K562 (cell line): Measurements from ENCODE around the gene NLK. TPM values are rescaled to one million over a fixed set of nuclear protein-coding genes. Genes with fewer than 3 reads are reported as not detected.
A peak's percentile ranks its signal among the peaks of the same experiment; 100 is the strongest.

Experiments used
- ATAC-seq: fragments of 200-7000 bp; cut with Tn5 transposase; 3 replicates; pipeline ENCODE4 v1.9.1; 2020; ENCODE audit warnings: moderate library complexity
- BruUV-seq: library from RNA; stranded (reverse); fragments of 400-500 nt; replicated peaks from 2 replicates; lab custom pipeline; 2021; lab: Mats Ljungman, UMichigan
- CTCF ChIA-PET: fragments of 300-600 bp; formaldehyde crosslinking; extraction: SDS; loops from one replicate; lab custom pipeline; 2021; ENCODE audit warnings: low intra/inter-chr PET ratio; lab: Yijun Ruan, JAX
- POLR2A ChIA-PET: fragments of 300-600, 350-650 bp; sonication (Branson Sonifier 250); formaldehyde crosslinking; extraction: SDS; loops from one replicate; lab custom pipeline; 2021; ENCODE audit warnings: antibody characterized with exemption, inconsistent platforms; lab: Yijun Ruan, JAX
- DNase-seq, 4 experiments: peaks; one replicate each; pipeline versions ENCODE4 v3.0.0 to v3.0.0-alpha.2; 2011 to 2018; ENCODE audit warnings: low spot score in 3 of 4, mixed read lengths in 3 of 4; ENCODE audit errors: extremely low read depth in 1 of 4
- FAIRE-seq: peaks from 2 replicates; lab custom pipeline; 2011; peaks lifted over from hg19 to GRCh38; lab: Jason Lieb, UNC
- H2AFZ ChIP-seq: 2 replicates; pipeline ENCODE4 v1.6.0; 2011; ENCODE audit warnings: low read depth, low read length, control low read depth, inconsistent platforms
- H3K27ac ChIP-seq: fragments of 200-600 bp; 3 replicates; pipeline ENCODE4 v1.8.0; 2011; ENCODE audit warnings: low read depth, mild to moderate bottlenecking, control low read depth, inconsistent platforms, low read length, moderate library complexity, mixed read lengths; ENCODE audit errors: extremely low read depth
- H3K27me3 ChIP-seq, 2 experiments: fragments of 300-600 bp in 1 of 2; 2 replicates in 1 of 2; 3 replicates in 1 of 2; pipeline versions ENCODE4 v1.6.0 to v1.8.0; 2011; ENCODE audit warnings: inconsistent platforms in 2 of 2, low read length in 2 of 2, mild to moderate bottlenecking in 1 of 2, mixed read lengths in 1 of 2, moderate library complexity in 1 of 2; ENCODE audit not compliant: control insufficient read depth in 2 of 2, insufficient read depth in 2 of 2
- H3K36me3 ChIP-seq: fragments of 300-600 bp; 3 replicates; pipeline ENCODE4 v1.8.0; 2011; ENCODE audit warnings: mild to moderate bottlenecking, low read length, inconsistent platforms; ENCODE audit not compliant: control insufficient read depth, insufficient read depth
- H3K4me1 ChIP-seq, 2 experiments: fragments of 200-600 bp in 1 of 2; replicated peaks in 1 of 2; 2 replicates in 1 of 2; 3 replicates in 1 of 2; pipeline versions ENCODE4 v1.5.1 to v1.8.0; 2011; ENCODE audit warnings: inconsistent platforms in 2 of 2, low read length in 2 of 2, mild to moderate bottlenecking in 1 of 2, mixed read lengths in 1 of 2, moderate library complexity in 1 of 2; ENCODE audit not compliant: control insufficient read depth in 2 of 2, insufficient read depth in 2 of 2
- H3K4me2 ChIP-seq: 2 replicates; pipeline ENCODE4 v1.6.1; 2011; ENCODE audit warnings: low read length, control low read depth, inconsistent platforms, mixed read lengths; ENCODE audit not compliant: insufficient read depth
- H3K4me3 ChIP-seq: fragments of 200-600 bp; sonication (generic), shearing (Covaris generic); 2 replicates; pipeline ENCODE4 v1.5.1; 2016; ENCODE audit warnings: control low read depth, inconsistent platforms
- H3K79me2 ChIP-seq: fragments of 200-600 bp; 3 replicates; pipeline ENCODE4 v1.8.0; 2011; ENCODE audit warnings: low read length, inconsistent platforms; ENCODE audit not compliant: control insufficient read depth, insufficient read depth
- H3K9ac ChIP-seq, 2 experiments: 2 replicates each; pipeline versions ENCODE4 v1.6.0 to v1.6.1; 2011; ENCODE audit warnings: low read depth in 2 of 2, low read length in 2 of 2, control low read depth in 1 of 2, inconsistent platforms in 1 of 2, mild to moderate bottlenecking in 1 of 2, mixed read lengths in 1 of 2; ENCODE audit not compliant: insufficient read depth in 1 of 2
- H3K9me1 ChIP-seq: one replicate; pipeline ENCODE4 v1.6.0; 2011; ENCODE audit warnings: inconsistent platforms, mild to moderate bottlenecking, low read length, moderate library complexity; ENCODE audit not compliant: control insufficient read depth, insufficient read depth
- H3K9me3 ChIP-seq: replicated peaks from 2 replicates; pipeline ENCODE4 v1.5.1; 2011; ENCODE audit warnings: low read depth, low read length, inconsistent platforms; ENCODE audit not compliant: control insufficient read depth, insufficient read depth
- H4K20me1 ChIP-seq: replicated peaks from 2 replicates; pipeline ENCODE4 v1.6.1; 2011; ENCODE audit warnings: low read length, inconsistent platforms, mixed read lengths; ENCODE audit not compliant: control insufficient read depth, insufficient read depth
- KHSRP ChIP-seq: fragments of 450-650 bp; IDR thresholded peaks from 2 replicates; pipeline ENCODE4 v1.6.1; 2017
- MED1 ChIP-seq: sonication (generic); formaldehyde crosslinking; IDR thresholded peaks from 2 replicates; pipeline ENCODE4 v1.8.1; 2023; ENCODE audit warnings: missing genetic modification reagents, borderline replicate concordance
- MYBL2 ChIP-seq, 2 experiments: fragments of 450-650 bp in 1 of 2; sonication (generic) in 1 of 2; formaldehyde crosslinking in 1 of 2; IDR thresholded peaks; 2 replicates each; pipeline versions ENCODE4 v1.6.1 to v1.8.1; 2017 to 2022; ENCODE audit warnings: borderline replicate concordance in 1 of 2, inconsistent platforms in 1 of 2, low read depth in 1 of 2, mild to moderate bottlenecking in 1 of 2, missing genetic modification reagents in 1 of 2, moderate library complexity in 1 of 2
- NR2C2 ChIP-seq, 2 experiments: fragments of 200-800 bp in 1 of 2; sonication (Bioruptor generic) in 1 of 2; sonication (generic) in 1 of 2; formaldehyde crosslinking in 1 of 2; IDR thresholded peaks; 2 replicates each; pipeline versions ENCODE4 v1.6.1 to v1.8.0; 2016 to 2022; ENCODE audit warnings: mild to moderate bottlenecking in 1 of 2, missing compliant biosample characterization in 1 of 2, missing genetic modification characterization in 1 of 2, missing genetic modification reagents in 1 of 2
- POLR2B ChIP-seq: fragments of 450-650 bp; IDR thresholded peaks from 2 replicates; pipeline ENCODE4 v1.6.1; 2018; ENCODE audit warnings: low read depth; ENCODE audit not compliant: partially characterized antibody
- POLR3G ChIP-seq: IDR thresholded peaks from 2 replicates; pipeline ENCODE4 v1.6.1; 2011; ENCODE audit not compliant: insufficient read length, insufficient replicate concordance; ENCODE audit errors: extremely low read depth
- PRMT5 ChIP-seq: sonication (generic); formaldehyde crosslinking; IDR thresholded peaks from 2 replicates; pipeline ENCODE4 v1.5.0; 2020; ENCODE audit warnings: missing genetic modification reagents
- RAD51 ChIP-seq: fragments of 450-650 bp; IDR thresholded peaks from 2 replicates; pipeline ENCODE4 v1.7.1; 2016; ENCODE audit warnings: low read depth, mild to moderate bottlenecking, borderline replicate concordance
- ZNF583 ChIP-seq: fragments of 250-450 bp; sonication (Bioruptor Pico); IDR thresholded peaks from 2 replicates; pipeline ENCODE4 v1.4.0; 2020
- ZNF77 ChIP-seq: fragments of 250-450 bp; sonication (Bioruptor Pico); IDR thresholded peaks from 2 replicates; pipeline ENCODE4 v1.5.0; 2020
- WGBS: fragments of 100-300 bp; shearing (Covaris generic); methylation state at CpG from one replicate; pipeline ENCODE4 v1.1.6; 2016; ENCODE audit warnings: low coverage, mixed read lengths; ENCODE audit not compliant: insufficient coverage; ENCODE audit errors: missing lambda C conversion rate; 5-methylcytosine and 5-hydroxymethylcytosine counted together
- in situ Hi-C: fragments of 300-500 bp; cut with MboI; formaldehyde crosslinking; loops from 4 replicates; pipeline ENCODE4 v1.15.0; 2018; ENCODE audit warnings: inconsistent platforms, mixed read lengths
- intact Hi-C: fragments of 100-400 bp; cut with micrococcal nuclease; formaldehyde crosslinking; loops from 2 replicates; pipeline ENCODE4 v1.14.2; 2022
- polyA plus RNA-seq, 8 experiments: library from polyadenylated mRNA; depleted of rRNA in 4 of 8; stranded (reverse) in 5 of 8; unstranded in 3 of 8; fragments of >200 nt; fragmentation: Nextera tagmentation in 2 of 8; fragmentation: Illumina TruSeq in 1 of 8; extraction: Ambion mirVana in 2 of 8; extraction: Trizol in 1 of 8; gene quantifications; 2 replicates each; pipeline versions ENCODE4 v1.2.1 to v1.2.3, GENCODE V29; 2011 to 2014; ENCODE audit warnings: inconsistent platforms in 1 of 8, missing spikeins in 1 of 8
- total RNA-seq, 7 experiments: library from RNA; depleted of rRNA in 6 of 7; stranded (reverse); fragments of >200 nt in 6 of 7; fragmentation: Illumina TruSeq in 2 of 7; extraction: Trizol in 2 of 7; gene quantifications; 2 replicates each; pipeline versions ENCODE4 v1.2.1 to v1.2.3, GENCODE V29; 2011 to 2021; ENCODE audit warnings: low replicate concordance in 1 of 7
- TF ChIP-seq, protein P1 (sequence below): fragments of 250-450 bp; sonication (Bioruptor Pico); IDR thresholded peaks from 2 replicates; pipeline ENCODE4 v1.4.0; 2020; ENCODE audit warnings: mild to moderate bottlenecking, moderate library complexity
- TF ChIP-seq, protein P2 (sequence below): fragments of 450-650 bp; formaldehyde crosslinking; IDR thresholded peaks from 2 replicates; pipeline ENCODE4 v1.4.0; 2022; ENCODE audit warnings: missing genetic modification characterization
- TF ChIP-seq, protein P3 (sequence below): IDR thresholded peaks from 3 replicates; pipeline ENCODE4 v1.6.1; 2011; ENCODE audit warnings: borderline replicate concordance, mild to moderate bottlenecking, moderate library complexity; ENCODE audit not compliant: insufficient read length; ENCODE audit errors: extremely low read depth

The NLK gene
- total and polyA plus RNA-seq, 9 of the 15 experiments (the other 6 are each of a cell fraction or from before 2014, with no cell fraction given), result 10.9 to 59.6 (median 26.7) TPM

DNA sequence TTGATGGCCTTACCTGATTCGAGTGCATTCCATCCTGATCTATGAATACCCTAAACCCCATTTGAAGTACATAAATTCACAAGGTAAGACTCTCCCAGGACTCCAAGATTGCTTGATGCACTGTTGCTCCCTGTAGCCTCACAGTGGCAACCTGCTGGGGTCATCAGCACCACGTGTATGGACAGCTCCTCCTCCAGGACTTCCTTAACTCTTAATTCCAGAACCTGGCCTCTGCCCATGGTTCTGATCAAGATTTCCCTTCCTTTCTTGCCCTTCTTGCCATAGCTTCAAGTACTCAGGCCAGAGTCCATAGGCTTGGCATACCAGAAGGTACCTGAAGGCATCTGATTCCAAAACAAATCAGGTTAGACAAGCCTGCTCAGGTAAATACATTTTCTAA lies 34.0 kb upstream of the NLK start (continued):
- TF ChIP-seq, protein P1, sequence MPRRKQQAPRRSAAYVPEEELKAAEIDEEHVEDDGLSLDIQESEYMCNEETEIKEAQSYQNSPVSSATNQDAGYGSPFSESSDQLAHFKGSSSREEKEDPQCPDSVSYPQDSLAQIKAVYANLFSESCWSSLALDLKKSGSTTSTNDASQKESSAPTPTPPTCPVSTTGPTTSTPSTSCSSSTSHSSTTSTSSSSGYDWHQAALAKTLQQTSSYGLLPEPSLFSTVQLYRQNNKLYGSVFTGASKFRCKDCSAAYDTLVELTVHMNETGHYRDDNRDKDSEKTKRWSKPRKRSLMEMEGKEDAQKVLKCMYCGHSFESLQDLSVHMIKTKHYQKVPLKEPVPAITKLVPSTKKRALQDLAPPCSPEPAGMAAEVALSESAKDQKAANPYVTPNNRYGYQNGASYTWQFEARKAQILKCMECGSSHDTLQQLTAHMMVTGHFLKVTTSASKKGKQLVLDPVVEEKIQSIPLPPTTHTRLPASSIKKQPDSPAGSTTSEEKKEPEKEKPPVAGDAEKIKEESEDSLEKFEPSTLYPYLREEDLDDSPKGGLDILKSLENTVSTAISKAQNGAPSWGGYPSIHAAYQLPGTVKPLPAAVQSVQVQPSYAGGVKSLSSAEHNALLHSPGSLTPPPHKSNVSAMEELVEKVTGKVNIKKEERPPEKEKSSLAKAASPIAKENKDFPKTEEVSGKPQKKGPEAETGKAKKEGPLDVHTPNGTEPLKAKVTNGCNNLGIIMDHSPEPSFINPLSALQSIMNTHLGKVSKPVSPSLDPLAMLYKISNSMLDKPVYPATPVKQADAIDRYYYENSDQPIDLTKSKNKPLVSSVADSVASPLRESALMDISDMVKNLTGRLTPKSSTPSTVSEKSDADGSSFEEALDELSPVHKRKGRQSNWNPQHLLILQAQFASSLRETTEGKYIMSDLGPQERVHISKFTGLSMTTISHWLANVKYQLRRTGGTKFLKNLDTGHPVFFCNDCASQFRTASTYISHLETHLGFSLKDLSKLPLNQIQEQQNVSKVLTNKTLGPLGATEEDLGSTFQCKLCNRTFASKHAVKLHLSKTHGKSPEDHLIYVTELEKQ (CRISPR knock-in tag), result no peak
- no peak for TF ChIP-seq ZNF583 (CRISPR knock-in tag)
- peak; percentile 96 for TF ChIP-seq PRMT5 (CRISPR knock-in tag)
- no peak for TF ChIP-seq KHSRP

DNA sequence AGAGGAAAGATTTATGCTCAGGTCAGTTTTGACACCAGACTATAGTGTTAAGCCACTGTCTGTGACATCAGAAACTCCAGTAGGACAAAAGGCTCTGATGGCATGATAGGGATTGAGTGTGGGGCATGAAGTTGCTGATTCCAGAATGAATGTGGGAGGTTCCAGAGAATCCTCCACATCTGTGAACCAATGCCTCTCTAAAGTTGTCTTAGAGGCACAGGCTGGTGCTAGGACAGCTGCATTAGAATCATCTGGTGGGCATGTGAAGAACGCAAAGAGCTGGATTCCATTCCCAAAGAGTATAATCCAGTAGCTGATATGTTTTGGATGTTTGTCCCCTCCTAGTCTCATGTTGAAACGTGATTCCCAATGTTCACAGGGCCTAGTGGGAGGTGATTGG lies 32.1 kb upstream of the NLK start:
- no peak overlapping the region for H3K27ac ChIP-seq
- no peaks in the 10 kb centered on the region for H3K9me3 ChIP-seq
- no peaks in the 10 kb centered on the region for H3K9me1 ChIP-seq
- H3K4me1 ChIP-seq, result no peaks in the 10 kb centered on the region
- intact Hi-C loops, result no loop called here
- H3K9ac ChIP-seq, result no peak overlapping the region
- ChIA-PET CTCF (no interaction called here), POLR2A (interaction anchor here (0.7 to 1.0 kb wide), 4 partner anchors 9 to 253 kb away, joined by 3 to 4 read pairs (median 3); no protein-coding TSS in a partner anchor)
- no peak for DNase-seq
- H3K4me2 ChIP-seq, result no peak overlapping the region
- H3K36me3 ChIP-seq, result no peaks in the 10 kb centered on the region
- H3K79me2 ChIP-seq, result no peaks in the 10 kb centered on the region
- no peak for ATAC-seq
- in situ Hi-C loops, result no loop called here
- no peak overlapping the region for H3K4me3 ChIP-seq
- 0 out of 2 replicates have a peak, but pooled peaks cover 2% of the 10 kb centered on the region for H4K20me1 ChIP-seq
- no peak for FAIRE-seq
- H2AFZ ChIP-seq, result no peak overlapping the region
- WGBS, result 0% methylated on average over 2 of the region's 2 CpGs
- BruUV-seq, result no TSS peak
- peaks cover 0 to 8% of the 10 kb centered on the region in 2 experiments; a peak in 2 of 5 replicates for H3K27me3 ChIP-seq
- TF ChIP-seq POLR2B (no peak), MYBL2 (IDR thresholded peaks at IDR 0.05; ENCODE audit: low read depth) (no peak), MYBL2 (CRISPR knock-in tag; IDR thresholded peaks at IDR 0.05; ENCODE audit: borderline replicate concordance) (no peak), RAD51 (no peak), POLR3G (no peak), NR2C2 (CRISPR knock-in tag; IDR thresholded peaks at IDR 0.05) (no peak), NR2C2 (tag; IDR thresholded peaks at IDR 0.05) (no peak), MED1 (CRISPR knock-in tag) (no peak), ZNF77 (CRISPR knock-in tag) (no peak)
- TF ChIP-seq, protein P2, sequence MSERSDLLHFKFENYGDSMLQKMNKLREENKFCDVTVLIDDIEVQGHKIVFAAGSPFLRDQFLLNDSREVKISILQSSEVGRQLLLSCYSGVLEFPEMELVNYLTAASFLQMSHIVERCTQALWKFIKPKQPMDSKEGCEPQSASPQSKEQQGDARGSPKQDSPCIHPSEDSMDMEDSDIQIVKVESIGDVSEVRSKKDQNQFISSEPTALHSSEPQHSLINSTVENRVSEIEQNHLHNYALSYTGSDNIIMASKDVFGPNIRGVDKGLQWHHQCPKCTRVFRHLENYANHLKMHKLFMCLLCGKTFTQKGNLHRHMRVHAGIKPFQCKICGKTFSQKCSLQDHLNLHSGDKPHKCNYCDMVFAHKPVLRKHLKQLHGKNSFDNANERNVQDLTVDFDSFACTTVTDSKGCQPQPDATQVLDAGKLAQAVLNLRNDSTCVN (CRISPR knock-in tag), result no peak
- TF ChIP-seq, protein P3, sequence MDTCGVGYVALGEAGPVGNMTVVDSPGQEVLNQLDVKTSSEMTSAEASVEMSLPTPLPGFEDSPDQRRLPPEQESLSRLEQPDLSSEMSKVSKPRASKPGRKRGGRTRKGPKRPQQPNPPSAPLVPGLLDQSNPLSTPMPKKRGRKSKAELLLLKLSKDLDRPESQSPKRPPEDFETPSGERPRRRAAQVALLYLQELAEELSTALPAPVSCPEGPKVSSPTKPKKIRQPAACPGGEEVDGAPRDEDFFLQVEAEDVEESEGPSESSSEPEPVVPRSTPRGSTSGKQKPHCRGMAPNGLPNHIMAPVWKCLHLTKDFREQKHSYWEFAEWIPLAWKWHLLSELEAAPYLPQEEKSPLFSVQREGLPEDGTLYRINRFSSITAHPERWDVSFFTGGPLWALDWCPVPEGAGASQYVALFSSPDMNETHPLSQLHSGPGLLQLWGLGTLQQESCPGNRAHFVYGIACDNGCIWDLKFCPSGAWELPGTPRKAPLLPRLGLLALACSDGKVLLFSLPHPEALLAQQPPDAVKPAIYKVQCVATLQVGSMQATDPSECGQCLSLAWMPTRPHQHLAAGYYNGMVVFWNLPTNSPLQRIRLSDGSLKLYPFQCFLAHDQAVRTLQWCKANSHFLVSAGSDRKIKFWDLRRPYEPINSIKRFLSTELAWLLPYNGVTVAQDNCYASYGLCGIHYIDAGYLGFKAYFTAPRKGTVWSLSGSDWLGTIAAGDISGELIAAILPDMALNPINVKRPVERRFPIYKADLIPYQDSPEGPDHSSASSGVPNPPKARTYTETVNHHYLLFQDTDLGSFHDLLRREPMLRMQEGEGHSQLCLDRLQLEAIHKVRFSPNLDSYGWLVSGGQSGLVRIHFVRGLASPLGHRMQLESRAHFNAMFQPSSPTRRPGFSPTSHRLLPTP, result no peak
